OCI-LY3 (cell line): ENCODE measurements around the gene CSRP3.

Source experiments
- H2AFZ ChIP-seq: fragments of 200-600, 300-600 bp; shearing (Covaris generic); 2 replicates; pipeline ENCODE4 v1.6.0; 2014; ENCODE audit warnings: antibody characterized with exemption, low read depth, low read length
- H3K27ac ChIP-seq: fragments of 200-600, 300-600 bp; sonication (generic); 2 replicates; pipeline ENCODE4 v1.5.1; 2014; ENCODE audit warnings: mild to moderate bottlenecking, low read length, moderate library complexity, mixed read lengths
- H3K27me3 ChIP-seq: fragments of 200-600, 300-600 bp; sonication (generic); 2 replicates; pipeline ENCODE4 v1.6.1; 2014; ENCODE audit warnings: low read depth, low read length, mixed read lengths
- H3K36me3 ChIP-seq: fragments of 200-600, 300-600 bp; sonication (generic); replicated peaks from 2 replicates; pipeline ENCODE3; 2014; ENCODE audit warnings: low read depth, low read length, mixed read lengths
- H3K4me1 ChIP-seq: fragments of 300-600, 200-600 bp; sonication (generic); 2 replicates; pipeline ENCODE4 v1.6.1; 2014; ENCODE audit warnings: low read length, mixed read lengths
- H3K4me2 ChIP-seq: fragments of 200-600, 300-600 bp; sonication (generic); 2 replicates; pipeline ENCODE4 v1.6.1; 2014; ENCODE audit warnings: low read length, mixed read lengths
- H3K4me3 ChIP-seq: fragments of 300-600, 200-600 bp; sonication (generic); 2 replicates; pipeline ENCODE4 v1.5.1; 2014; ENCODE audit warnings: antibody characterized with exemption, mild to moderate bottlenecking, low read length, moderate library complexity
- H3K79me2 ChIP-seq: fragments of 300-600, 200-600 bp; shearing (Covaris generic); 2 replicates; pipeline ENCODE4 v1.6.1; 2014; ENCODE audit warnings: mild to moderate bottlenecking, low read length, mixed read lengths
- H3K9ac ChIP-seq: fragments of 300-600, 200-600 bp; shearing (Covaris generic); 2 replicates; pipeline ENCODE4 v1.6.0; 2014; ENCODE audit warnings: mild to moderate bottlenecking, low read length, moderate library complexity
- H3K9me3 ChIP-seq: fragments of 200-600, 300-600 bp; shearing (Covaris generic); 2 replicates; pipeline ENCODE4 v1.6.1; 2014; ENCODE audit warnings: low read length, mixed read lengths; ENCODE audit not compliant: insufficient read depth
- H4K20me1 ChIP-seq: fragments of 200-600, 300-600 bp; sonication (generic); 2 replicates; pipeline ENCODE4 v1.6.1; 2016; ENCODE audit warnings: low read length, mixed read lengths; ENCODE audit not compliant: insufficient read depth
- EZH2phosphoT487 ChIP-seq: fragments of 200-600 bp; shearing (Covaris generic); IDR thresholded peaks from 2 replicates; pipeline ENCODE4 v1.6.1; 2018; ENCODE audit warnings: antibody characterized with exemption, mixed run types, low read depth
- TF ChIP-seq, protein P1 (sequence below): fragments of 200-600, 300-600 bp; sonication (generic); IDR thresholded peaks from 2 replicates; pipeline ENCODE4 v1.5.1; 2014; ENCODE audit warnings: antibody characterized with exemption, low read length, low read depth

CSRP3 gene

DNA sequence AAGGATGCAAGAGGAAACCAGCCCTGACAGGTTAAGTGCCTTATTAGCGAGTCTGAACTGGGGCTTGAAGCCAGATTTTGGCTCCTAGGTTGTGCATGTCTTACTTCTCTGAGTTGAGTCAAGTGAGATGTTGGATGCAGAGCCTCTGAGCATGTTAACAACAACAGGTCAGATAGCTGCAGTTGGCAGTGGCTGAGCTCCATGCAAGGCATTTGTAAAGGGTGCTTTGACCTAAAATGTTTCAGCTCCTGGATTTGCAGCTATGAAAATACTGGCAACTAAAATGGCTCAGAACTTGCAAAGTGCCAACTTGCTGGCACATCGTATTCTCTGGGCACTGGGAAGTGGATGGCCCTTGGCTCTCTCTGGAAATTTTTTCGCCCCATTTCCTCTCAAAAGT is 16.4 kb upstream of the CSRP3 start:
- TF ChIP-seq, protein P1, sequence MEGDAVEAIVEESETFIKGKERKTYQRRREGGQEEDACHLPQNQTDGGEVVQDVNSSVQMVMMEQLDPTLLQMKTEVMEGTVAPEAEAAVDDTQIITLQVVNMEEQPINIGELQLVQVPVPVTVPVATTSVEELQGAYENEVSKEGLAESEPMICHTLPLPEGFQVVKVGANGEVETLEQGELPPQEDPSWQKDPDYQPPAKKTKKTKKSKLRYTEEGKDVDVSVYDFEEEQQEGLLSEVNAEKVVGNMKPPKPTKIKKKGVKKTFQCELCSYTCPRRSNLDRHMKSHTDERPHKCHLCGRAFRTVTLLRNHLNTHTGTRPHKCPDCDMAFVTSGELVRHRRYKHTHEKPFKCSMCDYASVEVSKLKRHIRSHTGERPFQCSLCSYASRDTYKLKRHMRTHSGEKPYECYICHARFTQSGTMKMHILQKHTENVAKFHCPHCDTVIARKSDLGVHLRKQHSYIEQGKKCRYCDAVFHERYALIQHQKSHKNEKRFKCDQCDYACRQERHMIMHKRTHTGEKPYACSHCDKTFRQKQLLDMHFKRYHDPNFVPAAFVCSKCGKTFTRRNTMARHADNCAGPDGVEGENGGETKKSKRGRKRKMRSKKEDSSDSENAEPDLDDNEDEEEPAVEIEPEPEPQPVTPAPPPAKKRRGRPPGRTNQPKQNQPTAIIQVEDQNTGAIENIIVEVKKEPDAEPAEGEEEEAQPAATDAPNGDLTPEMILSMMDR = no peak
- TF ChIP-seq EZH2phosphoT487 = no peak

DNA sequence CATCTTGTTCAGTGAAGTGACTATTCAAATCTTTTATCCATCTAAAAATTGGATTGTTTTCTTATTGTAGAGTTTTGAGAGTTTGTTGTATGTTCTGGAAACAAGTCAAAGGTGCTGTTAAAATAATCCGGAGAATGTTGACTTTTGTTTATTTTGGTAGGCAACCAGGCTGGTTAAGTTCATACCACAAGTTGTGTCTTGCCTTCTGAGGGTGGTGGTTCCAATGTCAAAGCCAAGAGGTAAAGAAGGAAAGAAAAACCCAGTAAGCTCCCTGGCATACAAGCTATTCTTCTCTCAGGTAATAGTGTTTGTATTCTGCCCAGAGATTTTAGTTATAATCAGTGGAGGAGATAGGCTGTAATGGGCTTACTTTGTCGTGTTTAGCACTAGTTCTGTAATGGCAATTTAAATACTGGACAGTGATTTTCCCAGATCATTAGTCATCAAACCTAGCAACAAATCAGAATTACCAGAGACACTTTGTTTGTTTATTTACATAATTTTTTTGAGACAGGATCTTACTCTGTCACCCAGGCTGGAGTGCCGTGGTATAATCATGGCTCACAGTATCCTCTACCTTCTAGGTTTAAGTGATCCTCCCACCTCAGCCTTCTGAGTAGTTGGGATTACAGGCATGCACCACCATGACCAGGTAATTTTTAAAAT is 15.1 kb upstream of the CSRP3 start:
- no peaks in the 10 kb centered on the region for H4K20me1 ChIP-seq
- no peak overlapping the region for H3K9ac ChIP-seq
- H3K27ac ChIP-seq = no peak overlapping the region
- H2AFZ ChIP-seq = no peak overlapping the region
- peaks cover 22% of the 10 kb centered on the region for H3K27me3 ChIP-seq
- no peaks in the 10 kb centered on the region for H3K9me3 ChIP-seq
- no peak overlapping the region for H3K4me2 ChIP-seq
- H3K4me3 ChIP-seq = no peak overlapping the region
- no peaks in the 10 kb centered on the region for H3K4me1 ChIP-seq
- H3K79me2 ChIP-seq = no peaks in the 10 kb centered on the region
- no peak for TF ChIP-seq EZH2phosphoT487
- TF ChIP-seq, protein P1 = no peak
- no peaks in the 10 kb centered on the region for H3K36me3 ChIP-seq

More for the DNA sequence above, 16.4 kb upstream of the CSRP3 start:
- Histone ChIP-seq H2AFZ (no peak overlapping the region), H3K9ac (no peak overlapping the region), H3K27me3 (peaks cover 17% of the 10 kb centered on the region), H3K4me3 (no peak overlapping the region), H3K27ac (no peak overlapping the region), H4K20me1 (no peaks in the 10 kb centered on the region), H3K36me3 (peaks cover 12% of the 10 kb centered on the region), H3K9me3 (no peaks in the 10 kb centered on the region), H3K4me2 (no peak overlapping the region), H3K79me2 (no peaks in the 10 kb centered on the region), H3K4me1 (no peaks in the 10 kb centered on the region)

DNA sequence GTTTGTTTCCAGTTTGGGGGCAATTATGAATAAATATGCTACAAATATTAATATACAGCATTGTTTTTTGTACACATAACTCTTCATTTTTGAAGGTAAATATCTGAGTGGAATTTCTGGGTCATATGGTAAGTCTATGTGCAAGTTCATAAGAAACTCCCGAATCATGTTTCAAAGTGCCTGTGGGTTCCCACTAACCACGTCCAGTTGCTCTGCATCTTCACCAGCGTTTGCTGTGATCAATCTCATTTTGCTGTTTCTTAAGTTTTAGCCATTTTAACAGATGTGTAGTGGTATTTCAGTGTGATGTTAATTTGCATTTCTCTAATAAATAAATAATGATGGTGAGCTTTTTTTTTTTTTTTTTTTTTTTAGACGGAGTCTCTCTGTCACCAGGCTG is 14.2 kb upstream of the CSRP3 start:
- Histone ChIP-seq H3K9me3 (no peaks in the 10 kb centered on the region), H3K4me2 (no peak overlapping the region), H4K20me1 (no peaks in the 10 kb centered on the region), H3K4me3 (no peak overlapping the region), H3K4me1 (no peaks in the 10 kb centered on the region), H3K79me2 (no peaks in the 10 kb centered on the region), H3K36me3 (no peaks in the 10 kb centered on the region), H2AFZ (no peak overlapping the region), H3K27ac (no peak overlapping the region), H3K9ac (no peak overlapping the region), H3K27me3 (peaks cover 22% of the 10 kb centered on the region)
- TF ChIP-seq EZH2phosphoT487 = no peak
- TF ChIP-seq, protein P1 = no peak

DNA sequence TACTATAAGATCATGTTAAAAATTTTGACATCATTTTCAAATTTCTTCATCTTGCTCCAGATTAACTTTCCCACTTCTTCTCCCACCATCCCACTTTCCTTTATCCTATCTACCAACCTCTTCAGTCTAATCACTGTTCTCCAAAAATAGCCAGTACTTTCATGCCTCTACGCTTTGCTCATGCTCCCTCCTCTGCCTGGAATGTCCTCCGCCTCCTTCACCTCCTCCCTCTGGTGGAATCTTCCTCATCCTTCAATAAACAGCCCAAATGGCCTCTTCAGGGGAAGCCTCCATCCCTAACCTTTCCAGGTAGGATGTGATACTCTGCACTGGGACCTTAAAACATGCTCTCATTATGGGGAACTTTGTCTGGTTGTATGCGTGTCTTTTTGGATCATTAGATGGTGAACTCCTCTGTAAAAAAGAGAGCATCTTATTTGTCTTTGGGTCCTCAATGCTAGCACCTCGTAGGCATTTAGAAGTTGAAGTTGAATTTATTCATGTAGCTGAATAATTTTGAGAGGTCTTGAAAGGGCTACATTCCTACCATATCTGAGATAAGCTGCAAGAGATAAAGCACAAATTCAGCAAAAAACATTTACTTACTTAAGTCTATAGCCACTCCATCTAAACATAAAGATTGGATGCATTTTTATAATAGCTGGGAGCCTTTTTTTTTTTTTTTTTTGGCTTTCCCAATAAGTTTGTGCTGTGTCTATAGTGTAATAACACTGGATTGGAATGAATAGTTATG is 8.0 kb upstream of the CSRP3 start:
- no peaks in the 10 kb centered on the region for H3K36me3 ChIP-seq
- no peak overlapping the region for H3K4me2 ChIP-seq
- TF ChIP-seq, protein P1 = no peak
- no peak for TF ChIP-seq EZH2phosphoT487
- H3K9me3 ChIP-seq = no peaks in the 10 kb centered on the region
- no peaks in the 10 kb centered on the region for H4K20me1 ChIP-seq
- H3K9ac ChIP-seq = no peak overlapping the region
- H3K4me1 ChIP-seq = no peaks in the 10 kb centered on the region
- no peak overlapping the region for H2AFZ ChIP-seq
- H3K4me3 ChIP-seq = no peak overlapping the region
- no peaks in the 10 kb centered on the region for H3K79me2 ChIP-seq
- H3K27me3 ChIP-seq = peaks cover 52% of the 10 kb centered on the region
- H3K27ac ChIP-seq = no peak overlapping the region
